NCI-H1417 (cell line): ENCODE measurements around the gene BFSP2.

ENCODE experiments used
- DNase-seq, 3 experiments: peaks; one replicate each; lab custom pipeline; 2025; lab: John Stamatoyannopoulos, UW

The BFSP2 gene

GRCh38 chr3:133455960-133456359, 56.1 kb downstream of the BFSP2 start:
- peak in 1 of 3 experiments; percentile 61 for DNase-seq

GRCh38 chr3:133457025-133457424, 57.2 kb downstream of the BFSP2 start:
- DNase-seq, result peak in 1 of 3 experiments; percentile 44

GRCh38 chr3:133457465-133458067, 57.7 kb downstream of the BFSP2 start:
- no peak for DNase-seq

- DNase-seq, result no peak
Measured at GRCh38 chr3:133459400-133459799, 59.5 kb downstream of the BFSP2 start.

GRCh38 chr3:133460809-133461208, 61.0 kb downstream of the BFSP2 start:
- DNase-seq, result peak in 1 of 3 experiments; percentile 37

GRCh38 chr3:133461291-133461690, 61.4 kb downstream of the BFSP2 start:
- DNase-seq, result no peak

- DNase-seq, result no peak
Measured at GRCh38 chr3:133463347-133463860, 63.5 kb downstream of the BFSP2 start.

GRCh38 chr3:133464573-133464972, 64.7 kb downstream of the BFSP2 start:
- peak; percentile 25 to 70 (median 30) for DNase-seq

GRCh38 chr3:133466531-133467386, 66.9 kb downstream of the BFSP2 start:
- DNase-seq, result no peak

GRCh38 chr3:133467780-133468179, 67.9 kb downstream of the BFSP2 start:
- no peak for DNase-seq

GRCh38 chr3:133468251-133468721, 68.4 kb downstream of the BFSP2 start:
- DNase-seq, result no peak

- no peak for DNase-seq
Measured at GRCh38 chr3:133469140-133469731, 69.4 kb downstream of the BFSP2 start.

GRCh38 chr3:133472242-133472641, 72.4 kb downstream of the BFSP2 start:
- peak in 1 of 3 experiments; percentile 92 for DNase-seq

- peak in 1 of 3 experiments; percentile 32 for DNase-seq
Measured at GRCh38 chr3:133472889-133473288, 73.0 kb downstream of the BFSP2 start.

GRCh38 chr3:133473472-133474191, 73.8 kb downstream of the BFSP2 start:
- DNase-seq, result peak in 1 of 3 experiments; percentile 22

GRCh38 chr3:133474251-133474801, 74.5 kb downstream of the BFSP2 start:
- DNase-seq, result peak in 2 of 3 experiments; percentile 22 to 82

GRCh38 chr3:133474817-133475216, 75.0 kb downstream of the BFSP2 start:
- no peak for DNase-seq

GRCh38 chr3:133475245-133476010, 75.6 kb downstream of the BFSP2 start:
- peak in 2 of 3 experiments; percentile 42 to 85 for DNase-seq

GRCh38 chr3:133476971-133477375, 77.1 kb downstream of the BFSP2 start:
- DNase-seq, result peak; percentile 86 to 97 (median 90)

GRCh38 chr3:133477487-133477886, 77.6 kb downstream of the BFSP2 start:
- no peak for DNase-seq

GRCh38 chr3:133478624-133479023, 78.8 kb downstream of the BFSP2 start:
- DNase-seq, result peak in 2 of 3 experiments; percentile 58 to 88
